Esophagus squamous epithelium (tissue), 5 donors: ENCODE results near the gene MAGEC1. TPM values are rescaled to one million over a fixed set of nuclear protein-coding genes. Genes with fewer than 3 reads are reported as not detected.
"Not testable (repeated sequence)": the region's sequence is repeated elsewhere in the genome, so short reads cannot be mapped to it uniquely, and the experiment has no call there.

Source experiments
- DNase-seq: peaks from one replicate; lab custom pipeline; 2025; lab: John Stamatoyannopoulos, UW
- H3K27ac ChIP-seq, 4 donors: fragments of 200-600 bp; sonication (generic); one replicate each; pipeline ENCODE4 v1.5.1; 2016 to 2019; ENCODE audit warnings: mild to moderate bottlenecking in 1 of 4
- H3K27me3 ChIP-seq, 4 donors: fragments of 200-600 bp; sonication (generic); 1 replicate in 3 of 4; 2 replicates in 1 of 4; pipeline versions ENCODE4 v1.5.1 to v1.6.0; 2017 to 2021; ENCODE audit warnings: antibody characterized with exemption in 1 of 4
- H3K36me3 ChIP-seq, 3 donors: fragments of 200-600 bp; sonication (generic); one replicate each; pipeline ENCODE4 v1.5.1; 2016 to 2019
- H3K4me1 ChIP-seq, 3 donors: fragments of 200-600 bp; sonication (generic); one replicate each; pipeline ENCODE4 v1.5.1; 2017 to 2019
- H3K4me3 ChIP-seq, 4 donors: fragments of 200-600 bp; sonication (generic); 1 replicate in 3 of 4; 2 replicates in 1 of 4; pipeline ENCODE4 v1.5.1; 2016 to 2019; ENCODE audit warnings: mild to moderate bottlenecking in 2 of 4, moderate library complexity in 1 of 4
- H3K9me3 ChIP-seq, 3 donors: fragments of 200-600 bp; sonication (generic); one replicate each; pipeline ENCODE4 v1.5.1; 2016 to 2019
- CTCF ChIP-seq, 6 experiments: fragments of 450-650 bp in 4 of 6; fragments of 200-600 bp in 2 of 6; sonication (generic) in 2 of 6; IDR thresholded peaks; one replicate each; pipeline ENCODE4 v1.5.1; 2016 to 2019; ENCODE audit warnings: antibody characterized with exemption in 6 of 6, mild to moderate bottlenecking in 4 of 6, moderate library complexity in 4 of 6
- POLR2A ChIP-seq, 4 donors: fragments of 450-650 bp; IDR thresholded peaks; one replicate each; pipeline ENCODE4 v1.6.1; 2017; ENCODE audit warnings: antibody characterized with exemption in 4 of 4, mild to moderate bottlenecking in 4 of 4, moderate library complexity in 3 of 4
- WGBS, 2 donors: methylation state at CpG; one replicate each; pipeline ENCODE4 v1.1.5; 2018; 5-methylcytosine and 5-hydroxymethylcytosine counted together
- intact Hi-C: fragments of 100-400 bp; cut with DNase I; formaldehyde crosslinking; loops from one replicate; pipeline ENCODE4 v1.15.0; 2022
- total RNA-seq, 4 donors: library from RNA; depleted of rRNA; stranded (reverse); fragments of >200 nt; gene quantifications; one replicate each; pipeline ENCODE4 v1.1.0, GENCODE V29; 2016
- donor health status: DM: yes; HTN: yes; CAD: no.

Gene MAGEC1
- total RNA-seq: not detected

- WGBS, 2 donors: 93% methylated on average over 5 to 18 of the region's 25 CpGs
- Histone ChIP-seq H3K36me3 (no peaks in the 10 kb centered on the region), H3K4me3 (no peak within 1 kb of the TSS), H3K27me3 (no peaks in the 10 kb centered on the region), H3K4me1 (no peaks in the 10 kb centered on the region), H3K27ac (no peak within 1 kb of the TSS), H3K9me3 (no peaks in the 10 kb centered on the region)
- TF ChIP-seq POLR2A (IDR thresholded peaks at IDR 0.05) (no peak), CTCF (IDR thresholded peaks at IDR 0.05) (no peak)
- no peak for DNase-seq
- intact Hi-C loops: no loop called here
Measured at GRCh38 chrX:141903400-141904155, at the start of gene MAGEC1. MAGEC1 (plus strand) TSS chrX:141903894; CDS start chrX:141905073, 1,179 bp downstream.

- intact Hi-C loops: no loop called here
- Histone ChIP-seq H3K4me1 (no peaks in the 10 kb centered on the region), H3K9me3 (no peaks in the 10 kb centered on the region), H3K36me3 (no peaks in the 10 kb centered on the region), H3K4me3 (no peak overlapping the region), H3K27me3 (no peaks in the 10 kb centered on the region), H3K27ac (no peak overlapping the region)
- TF ChIP-seq CTCF (IDR thresholded peaks at IDR 0.05): no peak
- TF ChIP-seq POLR2A (IDR thresholded peaks at IDR 0.05): no peak
- DNase-seq: no peak
- 26 to 47% methylated on average over 3 of the region's 3 CpGs for WGBS, 2 donors
Measured at GRCh38 chrX:141857479-141857878, 46.2 kb upstream of the MAGEC1 start.

GRCh38 chrX:141879616-141880015 lies 24.1 kb upstream of the MAGEC1 start:
- no peak for DNase-seq
- H3K4me1 ChIP-seq: no peaks in the 10 kb centered on the region
- intact Hi-C loops: no loop called here
- no peak overlapping the region for H3K4me3 ChIP-seq
- H3K27me3 ChIP-seq: no peaks in the 10 kb centered on the region
- H3K36me3 ChIP-seq: no peaks in the 10 kb centered on the region
- H3K27ac ChIP-seq: no peak overlapping the region
- TF ChIP-seq CTCF (IDR thresholded peaks at IDR 0.05) (no peak), POLR2A (IDR thresholded peaks at IDR 0.05) (no peak)
- 44 to 73% methylated on average over 5 of the region's 5 CpGs for WGBS, 2 donors
- no peaks in the 10 kb centered on the region for H3K9me3 ChIP-seq

GRCh38 chrX:141888811-141889210 lies 14.9 kb upstream of the MAGEC1 start:
- intact Hi-C loops: not testable (repeated sequence)
- 69% methylated on average over 3 of the region's 5 CpGs; no CpG with 5 or more reads in 1 of the 2 donors for WGBS, 2 donors

GRCh38 chrX:141894733-141895132 lies 9.0 kb upstream of the MAGEC1 start:
- 72 to 83% methylated on average over 1 to 7 of the region's 7 CpGs for WGBS, 2 donors

More at GRCh38 chrX:141888811-141889210, 14.9 kb upstream of the MAGEC1 start:
- H3K27ac ChIP-seq, H3K9me3 ChIP-seq, DNase-seq, H3K4me3 ChIP-seq, H3K36me3 ChIP-seq, H3K27me3 ChIP-seq, H3K4me1 ChIP-seq: not testable (repeated sequence)

More at GRCh38 chrX:141894733-141895132, 9.0 kb upstream of the MAGEC1 start:
- intact Hi-C loops: no loop called here
- no peak for TF ChIP-seq CTCF (IDR thresholded peaks at IDR 0.05)
- no peak for TF ChIP-seq POLR2A (IDR thresholded peaks at IDR 0.05)
- no peaks in the 10 kb centered on the region for H3K36me3 ChIP-seq
- H3K4me3 ChIP-seq: no peak overlapping the region
- DNase-seq: no peak
- H3K27me3 ChIP-seq: no peaks in the 10 kb centered on the region
- H3K9me3 ChIP-seq: no peaks in the 10 kb centered on the region
- H3K27ac ChIP-seq: no peak overlapping the region
- no peaks in the 10 kb centered on the region for H3K4me1 ChIP-seq
